ENCODE results near the gene INHBB. TPM values are rescaled to one million over a fixed set of nuclear protein-coding genes. Genes with fewer than 3 reads are reported as not detected.

Gene INHBB
- total and polyA plus RNA-seq, 8 donors, result 0.37 to 7.2 (median 0.89) TPM; not detected in 1

- Histone ChIP-seq H3K4me1 (peaks cover 0 to 12% (median 4%) of the 10 kb centered on the region in 4 donors), H3K9me3 (peaks cover 0 to 6% (median 0%) of the 10 kb centered on the region in 4 donors), H3K36me3 (no peaks in the 10 kb centered on the region), H3K4me3 (no peak overlapping the region), H3K27ac (no peak overlapping the region), H3K27me3 (peaks cover 0 to 38% (median 6%) of the 10 kb centered on the region in 3 donors)
- WGBS, 5 donors, result 71 to 86% (median 77%) methylated on average over 18 to 21 of the region's 21 CpGs
- intact Hi-C loops (cut with DNase I; ENCODE audit: low total_unique reads), result no loop called here
- DNase-seq, result peak in 1 of 2 donors; percentile 22
- TF ChIP-seq CTCF (IDR thresholded peaks at IDR 0.05), result no peak
- no peak for TF ChIP-seq EP300 (IDR thresholded peaks at IDR 0.05)
- TF ChIP-seq POLR2A (IDR thresholded peaks at IDR 0.05), result no peak
- no peak for TF ChIP-seq POLR2AphosphoS5 (IDR thresholded peaks at IDR 0.05)
Measured at GRCh38 chr2:120395221-120396012, 49.5 kb downstream of the INHBB start.

DNA sequence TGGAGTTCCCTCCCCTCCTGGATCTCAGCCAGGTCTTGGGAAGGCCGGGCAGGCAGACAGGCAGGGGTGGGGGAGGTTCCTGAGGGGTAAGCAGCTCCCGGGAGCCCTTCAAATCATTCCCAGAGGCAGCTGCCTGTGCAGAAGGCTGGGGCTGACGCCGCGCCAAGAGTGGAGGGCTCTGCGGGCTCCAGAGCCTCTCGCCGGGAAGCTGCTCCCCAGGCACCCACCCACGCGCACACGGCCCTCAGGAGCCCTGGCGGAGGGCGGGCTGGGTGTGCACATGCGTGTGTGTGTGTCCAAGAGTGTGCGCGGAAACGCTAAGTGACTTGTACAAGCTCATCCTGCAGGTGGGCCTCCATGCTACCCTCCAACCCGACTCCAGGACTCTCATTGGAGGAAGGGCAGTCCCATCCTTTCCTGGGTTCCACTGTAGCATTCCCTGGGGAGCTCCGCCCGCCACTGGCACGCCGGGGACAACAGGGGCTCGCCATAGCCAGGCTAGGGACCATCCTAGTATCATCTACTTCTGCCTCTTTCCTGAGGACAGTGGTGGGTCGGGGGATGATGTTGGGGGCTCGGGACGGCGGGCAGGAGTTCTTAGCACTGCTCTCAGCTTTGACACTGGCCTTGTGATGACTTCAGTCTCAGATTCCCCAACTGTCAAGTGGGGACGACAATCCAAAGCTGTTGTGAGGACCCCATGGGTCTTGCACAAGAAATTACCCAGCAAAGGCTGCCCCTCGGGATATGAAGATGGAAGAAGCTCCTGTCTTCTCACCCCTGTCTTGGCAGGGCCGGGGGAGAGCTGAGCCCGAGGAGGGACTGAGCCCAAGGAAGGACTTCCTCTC is 50.3 kb downstream of the INHBB start:
- intact Hi-C loops (cut with DNase I; ENCODE audit: low total_unique reads), result no loop called here
- Histone ChIP-seq H3K27me3 (peaks cover 0 to 40% (median 4%) of the 10 kb centered on the region in 3 donors), H3K27ac (no peak overlapping the region), H3K4me1 (peaks cover 0 to 12% (median 4%) of the 10 kb centered on the region in 4 donors), H3K4me3 (no peak overlapping the region), H3K36me3 (no peaks in the 10 kb centered on the region), H3K9me3 (peaks cover 0 to 6% (median 0%) of the 10 kb centered on the region in 4 donors)
- peak; percentile 25 to 83 for DNase-seq
- WGBS, 5 donors, result 49 to 72% (median 56%) methylated on average over 22 to 31 of the region's 31 CpGs
- no peak for TF ChIP-seq CTCF (IDR thresholded peaks at IDR 0.05)
- TF ChIP-seq EP300 (IDR thresholded peaks at IDR 0.05), result no peak
- TF ChIP-seq POLR2AphosphoS5 (IDR thresholded peaks at IDR 0.05), result no peak
- no peak for TF ChIP-seq POLR2A (IDR thresholded peaks at IDR 0.05)

DNA sequence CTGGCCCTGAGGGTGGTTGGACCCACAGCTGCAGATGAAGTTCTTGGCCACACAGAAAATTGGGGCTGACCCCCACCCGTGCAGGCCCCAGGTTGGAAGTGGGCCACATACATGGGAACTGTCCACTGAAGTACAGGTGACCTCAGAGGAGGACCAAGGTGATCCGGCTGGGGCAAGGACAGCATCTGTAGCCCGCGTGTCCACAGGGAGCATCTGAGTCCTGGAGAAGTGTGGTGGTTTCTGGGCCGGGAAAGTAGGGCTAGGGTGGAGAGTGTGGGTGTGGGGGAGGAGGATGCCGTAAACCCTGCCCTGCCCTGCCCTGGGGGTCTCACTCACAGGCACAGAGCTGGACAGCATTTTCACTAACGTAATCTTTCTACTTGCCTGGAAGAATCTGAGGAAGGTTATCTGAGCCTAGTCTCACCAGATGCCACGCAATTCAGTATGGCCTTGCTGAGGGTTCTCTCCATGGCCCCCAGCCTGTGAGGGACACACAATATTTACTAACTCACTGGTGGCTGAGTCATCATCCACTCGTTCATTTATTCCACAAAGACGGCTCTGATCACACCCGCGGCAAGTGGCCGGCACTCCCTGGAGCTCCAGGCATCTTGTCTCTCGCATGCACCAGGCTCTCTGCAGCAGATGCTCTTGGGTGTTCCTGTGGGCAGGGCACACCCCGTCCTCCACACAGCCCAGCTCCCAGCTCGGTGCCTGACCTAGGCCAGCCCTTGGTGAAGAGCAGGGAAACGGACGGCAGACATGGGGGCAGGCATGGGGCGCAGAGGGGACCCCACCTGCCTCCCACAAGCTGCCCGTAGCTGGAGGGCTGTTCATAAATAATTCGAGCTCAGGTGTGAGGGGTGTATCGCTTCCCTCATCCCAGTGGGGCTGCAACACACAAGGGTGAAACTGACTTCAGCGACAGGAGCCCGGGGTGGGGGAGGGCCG is 51.2 kb downstream of the INHBB start:
- intact Hi-C loops (cut with DNase I; ENCODE audit: low total_unique reads), result no loop called here
- Histone ChIP-seq H3K36me3 (no peaks in the 10 kb centered on the region), H3K9me3 (peaks cover 0 to 6% (median 0%) of the 10 kb centered on the region in 4 donors), H3K4me1 (peaks cover 0 to 12% (median 4%) of the 10 kb centered on the region in 4 donors), H3K27ac (no peak overlapping the region), H3K27me3 (peaks cover 0 to 40% (median 4%) of the 10 kb centered on the region in 3 donors), H3K4me3 (no peak overlapping the region)
- DNase-seq, result peak in 1 of 2 donors; percentile 21
- WGBS, 5 donors, result 69 to 79% (median 71%) methylated on average over 24 to 25 of the region's 25 CpGs
- TF ChIP-seq POLR2A (IDR thresholded peaks at IDR 0.05) (no peak), EP300 (IDR thresholded peaks at IDR 0.05) (no peak), POLR2AphosphoS5 (IDR thresholded peaks at IDR 0.05) (no peak), CTCF (IDR thresholded peaks at IDR 0.05) (no peak)

All from stomach (tissue), 9 donors.